ENCODE measurements around the gene PIWIL1.

Gene PIWIL1

GRCh38 chr12:130367523-130367922, 29.8 kb downstream of the PIWIL1 start:
- no peak overlapping the region for H3K4me3 ChIP-seq (replicated peaks; ENCODE audit: low read depth, low read length)
- no peak for DNase-seq (ENCODE audit: low read depth)
- TF ChIP-seq CTCF (IDR thresholded peaks at IDR 0.05; ENCODE audit: low read length, missing control alignments) = no peak

- no peak overlapping the region for H3K4me3 ChIP-seq (replicated peaks; ENCODE audit: low read depth, low read length)
These were observed 32.1 kb downstream of the PIWIL1 start for GRCh38 chr12:130369816-130370215.

GRCh38 chr12:130371296-130371695, 33.6 kb downstream of the PIWIL1 start:
- no peak for DNase-seq (ENCODE audit: low read depth)
- TF ChIP-seq CTCF (IDR thresholded peaks at IDR 0.05; ENCODE audit: low read length, missing control alignments) = no peak

More at GRCh38 chr12:130369816-130370215, 32.1 kb downstream of the PIWIL1 start:
- no peak for DNase-seq (ENCODE audit: low read depth)
- no peak for TF ChIP-seq CTCF (IDR thresholded peaks at IDR 0.05; ENCODE audit: low read length, missing control alignments)

GRCh38 chr12:130372936-130373335, 35.2 kb downstream of the PIWIL1 start:
- DNase-seq (ENCODE audit: low read depth) = no peak
- TF ChIP-seq CTCF (IDR thresholded peaks at IDR 0.05; ENCODE audit: low read length, missing control alignments) = no peak
- H3K4me3 ChIP-seq (replicated peaks; ENCODE audit: low read depth, low read length) = no peak overlapping the region

More at GRCh38 chr12:130371296-130371695, 33.6 kb downstream of the PIWIL1 start:
- no peak overlapping the region for H3K4me3 ChIP-seq (replicated peaks; ENCODE audit: low read depth, low read length)

- DNase-seq (ENCODE audit: low read depth) = no peak
- TF ChIP-seq CTCF (IDR thresholded peaks at IDR 0.05; ENCODE audit: low read length, missing control alignments) = no peak
These were observed 36.4 kb downstream of the PIWIL1 start for GRCh38 chr12:130374083-130374482.

GRCh38 chr12:130375296-130376287, 37.9 kb downstream of the PIWIL1 start:
- no peak for DNase-seq (ENCODE audit: low read depth)
- TF ChIP-seq CTCF (IDR thresholded peaks at IDR 0.05; ENCODE audit: low read length, missing control alignments) = no peak

More at GRCh38 chr12:130374083-130374482, 36.4 kb downstream of the PIWIL1 start:
- no peak overlapping the region for H3K4me3 ChIP-seq (replicated peaks; ENCODE audit: low read depth, low read length)

More at GRCh38 chr12:130375296-130376287, 37.9 kb downstream of the PIWIL1 start:
- no peak overlapping the region for H3K4me3 ChIP-seq (replicated peaks; ENCODE audit: low read depth, low read length)

All from fibroblast of pulmonary artery (primary cell).